ENCODE measurements around the gene NR3C2. TPM values are rescaled to one million over a fixed set of nuclear protein-coding genes. Genes with fewer than 3 reads are reported as not detected.

Gene NR3C2
- total RNA-seq, 1 experiment from 2014 or later, result 1.6 TPM

- no peak for DNase-seq (ENCODE audit: low spot score)
- intact Hi-C loops (cut with micrococcal nuclease; ENCODE audit: unreplicated experiment), result no loop called here
- Histone ChIP-seq H3K4me1 (ENCODE audit: insufficient read depth, low read length, poor library complexity, severe bottlenecking) (no peaks in the 10 kb centered on the region), H3K36me3 (ENCODE audit: insufficient read depth, low read length, poor library complexity, severe bottlenecking) (no peaks in the 10 kb centered on the region), H3K27ac (ENCODE audit: low read depth, low read length, poor library complexity, severe bottlenecking) (no peak overlapping the region), H3K4me3 (ENCODE audit: low read depth, low read length, poor library complexity, severe bottlenecking) (no peak overlapping the region), H3K9me3 (ENCODE audit: low read depth, low read length, poor library complexity, severe bottlenecking) (no peaks in the 10 kb centered on the region), H3K27me3 (replicated peaks; ENCODE audit: insufficient read depth, low read depth, low read length, poor library complexity) (no peaks in the 10 kb centered on the region)
- no peak for TF ChIP-seq EZH2 (IDR thresholded peaks at IDR 0.05; ENCODE audit: borderline replicate concordance, low read depth, low read length, poor library complexity, severe bottlenecking)
- no peak for TF ChIP-seq CTCF (conservative IDR thresholded peaks at IDR 0.05; ENCODE audit: low read depth, low read length)
- POLR2A ChIA-PET (ENCODE audit: low non-redundant PET), result no interaction called here
- CTCF ChIA-PET, result no interaction called here
- no TSS peak for BruUV-seq (replicated peaks)
Measured at GRCh38 chr4:148359769-148360168, 82.4 kb downstream of the NR3C2 start.

- no peak for DNase-seq (ENCODE audit: low spot score)
- no peak overlapping the region for H3K27ac ChIP-seq (ENCODE audit: low read depth, low read length, poor library complexity, severe bottlenecking)
- BruUV-seq (replicated peaks), result no TSS peak
- no peaks in the 10 kb centered on the region for H3K9me3 ChIP-seq (ENCODE audit: low read depth, low read length, poor library complexity, severe bottlenecking)
- no peaks in the 10 kb centered on the region for H3K4me1 ChIP-seq (ENCODE audit: insufficient read depth, low read length, poor library complexity, severe bottlenecking)
- POLR2A ChIA-PET (ENCODE audit: low non-redundant PET), result no interaction called here
- TF ChIP-seq EZH2 (IDR thresholded peaks at IDR 0.05; ENCODE audit: borderline replicate concordance, low read depth, low read length, poor library complexity, severe bottlenecking) (no peak), CTCF (conservative IDR thresholded peaks at IDR 0.05; ENCODE audit: low read depth, low read length) (no peak)
- no peaks in the 10 kb centered on the region for H3K27me3 ChIP-seq (replicated peaks; ENCODE audit: insufficient read depth, low read depth, low read length, poor library complexity)
- no peak overlapping the region for H3K4me3 ChIP-seq (ENCODE audit: low read depth, low read length, poor library complexity, severe bottlenecking)
- H3K36me3 ChIP-seq (ENCODE audit: insufficient read depth, low read length, poor library complexity, severe bottlenecking), result no peaks in the 10 kb centered on the region
- CTCF ChIA-PET, result no interaction called here
- intact Hi-C loops (cut with micrococcal nuclease; ENCODE audit: unreplicated experiment), result no loop called here
Measured at GRCh38 chr4:148355442-148356123, 86.6 kb downstream of the NR3C2 start.

GRCh38 chr4:148354186-148354585 lies 88.0 kb downstream of the NR3C2 start:
- H3K27ac ChIP-seq (ENCODE audit: low read depth, low read length, poor library complexity, severe bottlenecking), result no peak overlapping the region
- TF ChIP-seq EZH2 (IDR thresholded peaks at IDR 0.05; ENCODE audit: borderline replicate concordance, low read depth, low read length, poor library complexity, severe bottlenecking) (no peak), CTCF (conservative IDR thresholded peaks at IDR 0.05; ENCODE audit: low read depth, low read length) (no peak)
- no peak overlapping the region for H3K4me3 ChIP-seq (ENCODE audit: low read depth, low read length, poor library complexity, severe bottlenecking)
- no peaks in the 10 kb centered on the region for H3K36me3 ChIP-seq (ENCODE audit: insufficient read depth, low read length, poor library complexity, severe bottlenecking)
- DNase-seq (ENCODE audit: low spot score), result no peak
- BruUV-seq (replicated peaks), result no TSS peak
- CTCF ChIA-PET, result no interaction called here
- no peaks in the 10 kb centered on the region for H3K4me1 ChIP-seq (ENCODE audit: insufficient read depth, low read length, poor library complexity, severe bottlenecking)
- POLR2A ChIA-PET (ENCODE audit: low non-redundant PET), result no interaction called here
- intact Hi-C loops (cut with micrococcal nuclease; ENCODE audit: unreplicated experiment), result no loop called here
- no peaks in the 10 kb centered on the region for H3K9me3 ChIP-seq (ENCODE audit: low read depth, low read length, poor library complexity, severe bottlenecking)
- no peaks in the 10 kb centered on the region for H3K27me3 ChIP-seq (replicated peaks; ENCODE audit: insufficient read depth, low read depth, low read length, poor library complexity)

All from A673 (cell line).